Neural cell (in vitro differentiated cells): Measurements from ENCODE around the gene HDHD3. TPM values are rescaled to one million over a fixed set of nuclear protein-coding genes. Genes with fewer than 3 reads are reported as not detected.

ENCODE experiments used
- H2AFZ ChIP-seq: fragments of 200-600, 300-800 bp; sonication (generic), shearing (Covaris generic); 2 replicates; pipeline ENCODE4 v1.6.0; 2014; ENCODE audit warnings: low read depth, mild to moderate bottlenecking, antibody characterized with exemption, low read length, moderate library complexity
- H3F3A ChIP-seq: fragments of 200-600 bp; shearing (Covaris generic); 2 replicates; pipeline ENCODE4 v1.6.1; 2016; ENCODE audit warnings: mild to moderate bottlenecking, moderate library complexity, mixed read lengths, antibody characterized with exemption, low read length; ENCODE audit not compliant: insufficient read depth, poor library complexity, severe bottlenecking
- H3K27ac ChIP-seq: fragments of 200-600, 300-800 bp; sonication (generic), shearing (Covaris generic); 2 replicates; pipeline ENCODE4 v1.5.1; 2014; ENCODE audit warnings: mild to moderate bottlenecking, low read length, moderate library complexity
- H3K27me3 ChIP-seq: fragments of 300-800, 200-600 bp; sonication (generic), shearing (Covaris generic); 2 replicates; pipeline ENCODE4 v1.6.0; 2014; ENCODE audit warnings: mild to moderate bottlenecking, low read depth, low read length, moderate library complexity; ENCODE audit not compliant: insufficient read depth
- H3K36me3 ChIP-seq: fragments of 300-800, 200-600 bp; sonication (generic), shearing (Covaris generic); 2 replicates; pipeline ENCODE4 v1.5.1; 2014; ENCODE audit warnings: mild to moderate bottlenecking, antibody characterized with exemption, low read length, moderate library complexity; ENCODE audit not compliant: insufficient read depth
- H3K4me2 ChIP-seq: fragments of 300-800, 200-600 bp; sonication (generic), shearing (Covaris generic); 2 replicates; pipeline ENCODE4 v1.6.0; 2014; ENCODE audit warnings: mild to moderate bottlenecking, low read length
- H3K4me3 ChIP-seq: fragments of 300-800, 200-600 bp; sonication (generic), shearing (Covaris generic); 2 replicates; pipeline ENCODE4 v1.5.1; 2014; ENCODE audit warnings: mild to moderate bottlenecking, low read length, moderate library complexity
- H3K79me2 ChIP-seq: fragments of 200-600 bp; shearing (Covaris generic); replicated peaks from 2 replicates; pipeline ENCODE4 v1.6.0; 2014; ENCODE audit warnings: mild to moderate bottlenecking, low read length, moderate library complexity; ENCODE audit not compliant: insufficient read depth
- H3K9ac ChIP-seq: fragments of 300-800, 200-600 bp; sonication (generic), shearing (Covaris generic); 2 replicates; pipeline ENCODE4 v1.6.1; 2016; ENCODE audit warnings: mild to moderate bottlenecking, low read length, mixed read lengths
- H3K9me2 ChIP-seq: fragments of 200-600 bp; shearing (Covaris generic); 2 replicates; pipeline ENCODE4 v1.6.1; 2016; ENCODE audit warnings: mild to moderate bottlenecking, low read length, mixed read lengths; ENCODE audit not compliant: insufficient read depth
- H3K9me3 ChIP-seq: fragments of 200-600, 300-800 bp; sonication (generic), shearing (Covaris generic); 2 replicates; pipeline ENCODE4 v1.6.1; 2016; ENCODE audit warnings: mild to moderate bottlenecking, mixed run types, low read length, moderate library complexity, mixed read lengths
- H4K20me1 ChIP-seq: fragments of 200-600 bp; shearing (Covaris generic); 2 replicates; pipeline ENCODE4 v1.6.1; 2016; ENCODE audit warnings: mild to moderate bottlenecking, mixed run types; ENCODE audit not compliant: insufficient read depth
- CTCF ChIP-seq: fragments of 450-650 bp; IDR thresholded peaks from 2 replicates; pipeline ENCODE4 v1.5.1; 2014; ENCODE audit warnings: antibody characterized with exemption, mild to moderate bottlenecking, moderate library complexity; ENCODE audit not compliant: poor library complexity, severe bottlenecking
- EP300 ChIP-seq: fragments of 450-650 bp; conservative IDR thresholded peaks from 2 replicates; pipeline ENCODE4 v1.6.1; 2014; ENCODE audit warnings: antibody characterized with exemption, mild to moderate bottlenecking, moderate library complexity; ENCODE audit not compliant: poor library complexity, severe bottlenecking
- EZH2 ChIP-seq: fragments of 200-600, 300-800 bp; shearing (Covaris generic), sonication (generic); IDR thresholded peaks from 2 replicates; pipeline ENCODE4 v1.6.1; 2014; ENCODE audit warnings: antibody characterized with exemption, low read length, borderline replicate concordance, mild to moderate bottlenecking; ENCODE audit not compliant: insufficient read depth, poor library complexity, severe bottlenecking
- MXI1 ChIP-seq: fragments of 450-650 bp; conservative IDR thresholded peaks from 2 replicates; pipeline ENCODE4 v1.6.1; 2014; ENCODE audit warnings: antibody characterized with exemption, mild to moderate bottlenecking; ENCODE audit not compliant: poor library complexity, severe bottlenecking
- POLR2AphosphoS5 ChIP-seq: IDR thresholded peaks from 2 replicates; pipeline ENCODE4 v1.6.1; 2012
- RAD21 ChIP-seq: fragments of 450-650 bp; conservative IDR thresholded peaks from 2 replicates; pipeline ENCODE4 v1.6.1; 2014; ENCODE audit warnings: antibody characterized with exemption, mild to moderate bottlenecking, moderate library complexity
- SMC3 ChIP-seq: fragments of 450-650 bp; conservative IDR thresholded peaks from 2 replicates; pipeline ENCODE4 v1.6.1; 2014; ENCODE audit warnings: antibody characterized with exemption, mild to moderate bottlenecking, moderate library complexity; ENCODE audit not compliant: poor library complexity
- TAF1 ChIP-seq: IDR thresholded peaks from 2 replicates; pipeline ENCODE4 v1.6.1; 2012; ENCODE audit warnings: low read depth
- polyA plus RNA-seq: library from polyadenylated mRNA; depleted of rRNA; stranded (reverse); fragments of >200 nt; gene quantifications from 2 replicates; pipeline ENCODE4 v1.2.3, GENCODE V29; 2014
- TF ChIP-seq, protein P1 (sequence below): IDR thresholded peaks from 2 replicates; pipeline ENCODE4 v1.6.1; 2012; ENCODE audit warnings: borderline replicate concordance

The HDHD3 gene
- polyA plus RNA-seq, 1 donor from 2014 or later: 31.2 TPM

DNA sequence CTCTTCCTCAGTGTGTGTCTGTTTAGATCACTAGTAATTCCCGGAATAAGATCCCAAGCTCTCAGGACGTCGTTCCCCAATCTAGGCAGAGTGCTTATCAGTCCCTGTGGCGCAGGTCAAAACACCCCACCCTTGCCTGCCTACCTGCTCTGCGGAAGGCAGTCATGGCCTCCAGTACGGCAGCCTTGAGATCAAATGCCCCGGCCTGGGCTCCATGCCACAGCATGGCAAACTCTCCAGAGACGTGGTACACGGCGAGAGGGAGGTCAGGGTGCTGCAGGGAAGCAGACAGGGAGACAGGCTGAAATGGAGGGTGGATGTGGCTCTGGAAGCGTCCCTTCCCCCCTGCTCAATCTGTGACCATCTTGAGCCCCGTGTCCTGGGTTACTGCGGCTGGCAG lies 12.0 kb upstream of the HDHD3 start:
- Histone ChIP-seq H3K79me2 (no peaks in the 10 kb centered on the region), H3F3A (no peaks in the 10 kb centered on the region), H3K27me3 (no peaks in the 10 kb centered on the region), H3K9ac (no peak overlapping the region), H3K4me2 (no peak overlapping the region), H3K9me2 (no peaks in the 10 kb centered on the region), H3K36me3 (no peaks in the 10 kb centered on the region), H2AFZ (no peak overlapping the region), H4K20me1 (no peaks in the 10 kb centered on the region), H3K9me3 (no peaks in the 10 kb centered on the region), H3K27ac (no peak overlapping the region), H3K4me3 (no peak overlapping the region)
- TF ChIP-seq TAF1 (no peak), CTCF (no peak), EZH2 (no peak), POLR2AphosphoS5 (no peak), RAD21 (no peak), SMC3 (no peak), MXI1 (no peak)
- TF ChIP-seq, protein P1, sequence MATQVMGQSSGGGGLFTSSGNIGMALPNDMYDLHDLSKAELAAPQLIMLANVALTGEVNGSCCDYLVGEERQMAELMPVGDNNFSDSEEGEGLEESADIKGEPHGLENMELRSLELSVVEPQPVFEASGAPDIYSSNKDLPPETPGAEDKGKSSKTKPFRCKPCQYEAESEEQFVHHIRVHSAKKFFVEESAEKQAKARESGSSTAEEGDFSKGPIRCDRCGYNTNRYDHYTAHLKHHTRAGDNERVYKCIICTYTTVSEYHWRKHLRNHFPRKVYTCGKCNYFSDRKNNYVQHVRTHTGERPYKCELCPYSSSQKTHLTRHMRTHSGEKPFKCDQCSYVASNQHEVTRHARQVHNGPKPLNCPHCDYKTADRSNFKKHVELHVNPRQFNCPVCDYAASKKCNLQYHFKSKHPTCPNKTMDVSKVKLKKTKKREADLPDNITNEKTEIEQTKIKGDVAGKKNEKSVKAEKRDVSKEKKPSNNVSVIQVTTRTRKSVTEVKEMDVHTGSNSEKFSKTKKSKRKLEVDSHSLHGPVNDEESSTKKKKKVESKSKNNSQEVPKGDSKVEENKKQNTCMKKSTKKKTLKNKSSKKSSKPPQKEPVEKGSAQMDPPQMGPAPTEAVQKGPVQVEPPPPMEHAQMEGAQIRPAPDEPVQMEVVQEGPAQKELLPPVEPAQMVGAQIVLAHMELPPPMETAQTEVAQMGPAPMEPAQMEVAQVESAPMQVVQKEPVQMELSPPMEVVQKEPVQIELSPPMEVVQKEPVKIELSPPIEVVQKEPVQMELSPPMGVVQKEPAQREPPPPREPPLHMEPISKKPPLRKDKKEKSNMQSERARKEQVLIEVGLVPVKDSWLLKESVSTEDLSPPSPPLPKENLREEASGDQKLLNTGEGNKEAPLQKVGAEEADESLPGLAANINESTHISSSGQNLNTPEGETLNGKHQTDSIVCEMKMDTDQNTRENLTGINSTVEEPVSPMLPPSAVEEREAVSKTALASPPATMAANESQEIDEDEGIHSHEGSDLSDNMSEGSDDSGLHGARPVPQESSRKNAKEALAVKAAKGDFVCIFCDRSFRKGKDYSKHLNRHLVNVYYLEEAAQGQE: no peak

DNA sequence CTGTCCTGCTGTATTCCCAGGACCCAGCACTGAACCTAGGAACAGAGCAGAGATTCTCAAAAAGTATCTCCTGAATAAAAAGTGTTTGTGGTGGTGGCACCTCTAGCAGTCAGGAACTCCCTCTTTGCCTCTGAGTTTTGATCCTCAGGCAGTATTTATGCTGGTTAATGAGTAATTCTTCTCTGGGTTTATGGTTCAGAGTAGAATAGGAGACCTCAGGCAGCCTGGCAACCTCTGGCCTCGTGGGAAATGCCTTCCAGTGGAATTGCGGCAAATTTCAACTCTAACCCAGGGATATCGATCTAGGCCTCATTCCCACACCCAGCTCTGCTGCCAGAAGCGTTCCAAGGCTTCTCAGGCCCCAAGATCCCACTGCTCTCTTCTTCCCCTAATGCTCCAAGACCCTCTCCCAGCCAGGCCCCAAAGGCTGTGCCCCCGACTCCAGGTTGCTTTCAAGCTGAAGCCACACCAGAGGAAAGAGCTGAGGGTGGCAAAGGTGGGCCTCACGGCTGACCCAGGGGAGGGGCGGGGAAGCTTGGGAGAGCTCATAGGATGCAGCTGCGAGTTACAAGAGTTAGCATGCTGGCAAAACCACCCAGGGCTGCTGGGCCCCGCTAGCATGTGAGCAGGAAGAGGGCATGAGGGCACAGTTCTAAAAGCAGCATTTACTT lies 10.9 kb upstream of the HDHD3 start:
- no peaks in the 10 kb centered on the region for H3K36me3 ChIP-seq
- H3K79me2 ChIP-seq: no peaks in the 10 kb centered on the region
- H3K27me3 ChIP-seq: no peaks in the 10 kb centered on the region
- no peak overlapping the region for H3K4me3 ChIP-seq
- no peak overlapping the region for H2AFZ ChIP-seq
- H3K9me2 ChIP-seq: no peaks in the 10 kb centered on the region
- no peaks in the 10 kb centered on the region for H4K20me1 ChIP-seq
- H3F3A ChIP-seq: no peaks in the 10 kb centered on the region
- H3K9ac ChIP-seq: no peak overlapping the region
- TF ChIP-seq MXI1: no peak
- TF ChIP-seq EZH2: no peak
- TF ChIP-seq, protein P1: no peak
- no peak for TF ChIP-seq EP300
- no peak for TF ChIP-seq SMC3
- TF ChIP-seq RAD21: no peak
- no peak for TF ChIP-seq TAF1
- TF ChIP-seq CTCF: no peak
- no peak for TF ChIP-seq POLR2AphosphoS5
- H3K9me3 ChIP-seq: no peaks in the 10 kb centered on the region
- H3K4me2 ChIP-seq: no peak overlapping the region
- H3K27ac ChIP-seq: no peak overlapping the region
